Spleen (tissue), 11 donors: Measurements from ENCODE around the gene PXMP2. TPM values are rescaled to one million over a fixed set of nuclear protein-coding genes. Genes with fewer than 3 reads are reported as not detected.

Source experiments
- DNase-seq: peaks from one replicate; pipeline ENCODE4 v3.0.0-alpha.2; 2020
- H3K27ac ChIP-seq, 8 donors: fragments of 200-600 bp; sonication (generic) in 7 of 8; 1 replicate in 4 of 8; 2 replicates in 4 of 8; pipeline versions ENCODE4 v1.5.0 to v1.8.0; 2016 to 2021; ENCODE audit warnings: inconsistent platforms in 4 of 8, mild to moderate bottlenecking in 4 of 8, moderate library complexity in 1 of 8
- H3K27me3 ChIP-seq, 7 donors: fragments of 200-600 bp; sonication (generic) in 6 of 7; replicated peaks in 1 of 7; 1 replicate in 4 of 7; 2 replicates in 3 of 7; pipeline versions ENCODE4 v1.5.0 to v1.8.0; 2016 to 2021; ENCODE audit warnings: inconsistent platforms in 3 of 7, mild to moderate bottlenecking in 1 of 7
- H3K36me3 ChIP-seq, 6 donors: fragments of 200-600 bp; sonication (generic) in 5 of 6; 1 replicate in 4 of 6; 2 replicates in 2 of 6; pipeline versions ENCODE4 v1.5.0 to v1.8.0; 2016 to 2021; ENCODE audit warnings: inconsistent platforms in 2 of 6
- H3K4me1 ChIP-seq, 6 donors: fragments of 200-600 bp; sonication (generic) in 5 of 6; 1 replicate in 3 of 6; 2 replicates in 3 of 6; pipeline versions ENCODE4 v1.5.0 to v1.8.0; 2016 to 2021; ENCODE audit warnings: inconsistent platforms in 3 of 6
- H3K4me3 ChIP-seq, 8 donors: fragments of 200-600 bp; sonication (generic) in 7 of 8; 1 replicate in 4 of 8; 2 replicates in 4 of 8; pipeline versions ENCODE4 v1.5.0 to v1.8.0; 2016 to 2021; ENCODE audit warnings: inconsistent platforms in 4 of 8, mild to moderate bottlenecking in 4 of 8, moderate library complexity in 2 of 8
- H3K9me3 ChIP-seq, 8 donors: fragments of 200-600 bp; sonication (generic) in 7 of 8; 1 replicate in 4 of 8; 2 replicates in 4 of 8; pipeline versions ENCODE4 v1.5.0 to v1.8.0; 2016 to 2021; ENCODE audit warnings: inconsistent platforms in 4 of 8
- POLR2A ChIP-seq, 3 donors: fragments of 450-650 bp; IDR thresholded peaks; one replicate each; pipeline ENCODE4 v1.5.1; 2017; ENCODE audit warnings: antibody characterized with exemption in 3 of 3, mild to moderate bottlenecking in 1 of 3
- POLR2AphosphoS5 ChIP-seq, 3 donors: sonication (generic); formaldehyde crosslinking; IDR thresholded peaks; one replicate each; pipeline ENCODE4 v1.5.1; 2017; ENCODE audit warnings: antibody characterized with exemption in 3 of 3
- WGBS, 5 donors: extraction: QIAGEN DNeasy Blood & Tissue Kit in 3 of 5; methylation state at CpG; one replicate each; pipeline versions ENCODE4 v1.1.5 to v1.1.7; 2013 to 2018; 5-methylcytosine and 5-hydroxymethylcytosine counted together
- intact Hi-C: fragments of 100-400 bp; cut with DNase I; formaldehyde crosslinking; loops from one replicate; pipeline ENCODE4 v1.15.0; 2023; ENCODE audit warnings: low total_unique reads
- polyA plus RNA-seq, 3 donors: library from polyadenylated mRNA; stranded (reverse); fragments of 200-250 nt; gene quantifications; one replicate each; pipeline ENCODE4 v1.2.1, GENCODE V29; 2013
- total RNA-seq, 7 donors: library from RNA; depleted of rRNA in 3 of 7; stranded (reverse); fragments of >200 nt in 3 of 7; fragmentation: NEBNext Ultra II Directional in 4 of 7; extraction: Animal tissue kit (Norgen Biotek cat#: 25700) in 4 of 7; gene quantifications; one replicate each; pipeline versions ENCODE4 v1.1.0 to v1.2.1, GENCODE V29; 2016 to 2021
- TF ChIP-seq, protein P1 (sequence below), 11 experiments: fragments of 200-600 bp in 7 of 11; fragments of 450-650 bp in 4 of 11; sonication (generic) in 4 of 11; IDR thresholded peaks in 8 of 11; conservative IDR thresholded peaks in 3 of 11; 1 replicate in 7 of 11; 2 replicates in 4 of 11; pipeline versions ENCODE4 v1.4.0 to v1.8.0; 2016 to 2021; ENCODE audit warnings: antibody characterized with exemption in 11 of 11, inconsistent platforms in 4 of 11, mild to moderate bottlenecking in 1 of 11
- donor health status: healthy with polysubstance abuse.
- donor health status: DM: no; HTN: no; CAD: no; lungs with moderate emphysema.
- donor health status: DM: no; HTN: no; CAD: no.
- donor health status: Bipolar disorder and iron deficiency.
- donor health status: healthy.
- donor health status: DM: no; HTN: no; CAD: no.
- donor health status: DM: yes; HTN: yes; CAD: no.

PXMP2 gene
- total and polyA plus RNA-seq, 10 donors = 3.3 to 19.6 (median 9.7) TPM

DNA sequence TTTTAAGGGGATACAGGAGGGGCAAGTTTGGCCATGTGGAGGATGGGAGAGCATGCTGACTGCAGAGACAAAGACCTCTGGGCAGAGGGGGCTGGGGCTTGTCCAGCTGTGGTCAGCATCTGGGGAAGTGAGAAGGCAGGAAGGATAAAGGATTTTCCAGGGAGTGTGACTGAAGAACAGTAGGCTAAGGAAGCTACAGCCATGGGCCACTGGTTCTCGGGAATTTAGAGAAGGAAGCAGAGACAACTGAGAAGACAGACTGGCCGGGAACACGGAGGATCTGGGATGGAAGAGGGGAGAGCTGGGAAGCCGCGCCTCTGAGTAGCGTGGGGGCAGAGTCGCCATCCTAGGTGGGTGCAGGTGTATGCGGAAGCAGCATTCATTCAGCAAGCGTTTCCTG is 16.3 kb downstream of the PXMP2 start:
- TF ChIP-seq POLR2A (IDR thresholded peaks at IDR 0.05) = no peak
- H3K27me3 ChIP-seq = no peaks in the 10 kb centered on the region
- H3K36me3 ChIP-seq = peaks cover 0 to 67% (median 4%) of the 10 kb centered on the region in 6 donors
- no peak overlapping the region for H3K4me3 ChIP-seq
- peaks cover 0 to 15% (median 0%) of the 10 kb centered on the region in 6 donors for H3K4me1 ChIP-seq
- H3K27ac ChIP-seq = no peak overlapping the region
- intact Hi-C loops = no loop called here
- WGBS, 5 donors = 91 to 96% (median 95%) methylated on average over 9 of the region's 9 CpGs
- peaks cover 0 to 22% (median 11%) of the 10 kb centered on the region in 8 donors for H3K9me3 ChIP-seq
- DNase-seq = no peak

- WGBS, 5 donors = 94 to 99% (median 97%) methylated on average over 6 of the region's 6 CpGs
- no peak overlapping the region for H3K4me3 ChIP-seq
These were observed 19.9 kb downstream of the PXMP2 start for GRCh38 chr12:132707241-132707640.

GRCh38 chr12:132708150-132708549 is 20.8 kb downstream of the PXMP2 start:
- WGBS, 5 donors = 80 to 93% (median 92%) methylated on average over 2 of the region's 2 CpGs
- Histone ChIP-seq H3K27ac (no peak overlapping the region), H3K27me3 (no peaks in the 10 kb centered on the region), H3K9me3 (peaks cover 0 to 32% (median 15%) of the 10 kb centered on the region in 8 donors), H3K4me3 (no peak overlapping the region), H3K4me1 (peaks cover 14 to 36% (median 29%) of the 10 kb centered on the region in 6 donors), H3K36me3 (peaks cover 0 to 23% (median 0%) of the 10 kb centered on the region in 6 donors)
- intact Hi-C loops = no loop called here
- TF ChIP-seq, protein P1, sequence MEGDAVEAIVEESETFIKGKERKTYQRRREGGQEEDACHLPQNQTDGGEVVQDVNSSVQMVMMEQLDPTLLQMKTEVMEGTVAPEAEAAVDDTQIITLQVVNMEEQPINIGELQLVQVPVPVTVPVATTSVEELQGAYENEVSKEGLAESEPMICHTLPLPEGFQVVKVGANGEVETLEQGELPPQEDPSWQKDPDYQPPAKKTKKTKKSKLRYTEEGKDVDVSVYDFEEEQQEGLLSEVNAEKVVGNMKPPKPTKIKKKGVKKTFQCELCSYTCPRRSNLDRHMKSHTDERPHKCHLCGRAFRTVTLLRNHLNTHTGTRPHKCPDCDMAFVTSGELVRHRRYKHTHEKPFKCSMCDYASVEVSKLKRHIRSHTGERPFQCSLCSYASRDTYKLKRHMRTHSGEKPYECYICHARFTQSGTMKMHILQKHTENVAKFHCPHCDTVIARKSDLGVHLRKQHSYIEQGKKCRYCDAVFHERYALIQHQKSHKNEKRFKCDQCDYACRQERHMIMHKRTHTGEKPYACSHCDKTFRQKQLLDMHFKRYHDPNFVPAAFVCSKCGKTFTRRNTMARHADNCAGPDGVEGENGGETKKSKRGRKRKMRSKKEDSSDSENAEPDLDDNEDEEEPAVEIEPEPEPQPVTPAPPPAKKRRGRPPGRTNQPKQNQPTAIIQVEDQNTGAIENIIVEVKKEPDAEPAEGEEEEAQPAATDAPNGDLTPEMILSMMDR (IDR thresholded peaks at IDR 0.05 in 8 of 11, conservative IDR thresholded peaks at IDR 0.05 in 3 of 11) = no peak
- TF ChIP-seq POLR2A (IDR thresholded peaks at IDR 0.05) (no peak), POLR2AphosphoS5 (IDR thresholded peaks at IDR 0.05) (no peak)
- no peak for DNase-seq

More at GRCh38 chr12:132707241-132707640, 19.9 kb downstream of the PXMP2 start:
- H3K27me3 ChIP-seq = no peaks in the 10 kb centered on the region
- peaks cover 0 to 32% (median 3%) of the 10 kb centered on the region in 6 donors for H3K36me3 ChIP-seq
- H3K9me3 ChIP-seq = peaks cover 0 to 32% (median 15%) of the 10 kb centered on the region in 8 donors
- H3K27ac ChIP-seq = no peak overlapping the region
- DNase-seq = no peak
- no peak for TF ChIP-seq POLR2AphosphoS5 (IDR thresholded peaks at IDR 0.05)
- no peak for TF ChIP-seq POLR2A (IDR thresholded peaks at IDR 0.05)
- TF ChIP-seq, protein P1 (IDR thresholded peaks at IDR 0.05 in 8 of 11, conservative IDR thresholded peaks at IDR 0.05 in 3 of 11) = no peak
- intact Hi-C loops = no loop called here
- peaks cover 14 to 27% (median 20%) of the 10 kb centered on the region in 6 donors for H3K4me1 ChIP-seq

GRCh38 chr12:132710043-132710404 is 22.6 kb downstream of the PXMP2 start:
- intact Hi-C loops = no loop called here
- H3K36me3 ChIP-seq = peaks cover 0 to 24% (median 6%) of the 10 kb centered on the region in 6 donors
- peaks cover 0 to 32% (median 15%) of the 10 kb centered on the region in 8 donors for H3K9me3 ChIP-seq
- TF ChIP-seq, protein P1 (IDR thresholded peaks at IDR 0.05 in 8 of 11, conservative IDR thresholded peaks at IDR 0.05 in 3 of 11) = no peak
- TF ChIP-seq POLR2A (IDR thresholded peaks at IDR 0.05) = no peak
- no peak for TF ChIP-seq POLR2AphosphoS5 (IDR thresholded peaks at IDR 0.05)
- peak overlapping the region; percentile 64 to 98 (median 92) for H3K4me3 ChIP-seq
- H3K27me3 ChIP-seq = no peaks in the 10 kb centered on the region
- WGBS, 5 donors = 1 to 9% (median 3%) methylated on average over 17 to 26 of the region's 26 CpGs
- peak overlapping the region; percentile 39 to 93 (median 86) for H3K27ac ChIP-seq
- peaks cover 14 to 44% (median 31%) of the 10 kb centered on the region in 6 donors for H3K4me1 ChIP-seq
- peak; percentile 87 for DNase-seq
